Right lobe of liver (tissue), 6 donors: Measurements from ENCODE around the gene PRR19. TPM values are rescaled to one million over a fixed set of nuclear protein-coding genes. Genes with fewer than 3 reads are reported as not detected.

ENCODE experiments used
- ATAC-seq, 4 donors: fragments of 200-7000 bp; cut with Tn5 transposase; one replicate each; pipeline ENCODE4 v1.9.1; 2020; ENCODE audit warnings: mild to moderate bottlenecking in 4 of 4, moderate library complexity in 4 of 4
- DNase-seq, 3 donors: peaks; one replicate each; pipeline ENCODE4 v3.0.0-alpha.2; 2020
- H3K27ac ChIP-seq, 3 donors: fragments of 200-600 bp; one replicate each; pipeline ENCODE4 v1.8.0; 2022
- H3K27me3 ChIP-seq, 2 donors: fragments of 200-600 bp; one replicate each; pipeline ENCODE4 v1.8.0; 2022
- H3K36me3 ChIP-seq, 4 donors: fragments of 200-600 bp; sonication (generic) in 1 of 4; one replicate each; pipeline versions ENCODE4 v1.5.1 to v1.8.0; 2017 to 2022; ENCODE audit warnings: control low read depth in 1 of 4
- H3K4me1 ChIP-seq, 4 donors: fragments of 200-600 bp; sonication (generic) in 1 of 4; one replicate each; pipeline versions ENCODE4 v1.5.1 to v1.8.0; 2017 to 2022; ENCODE audit warnings: control low read depth in 1 of 4
- H3K4me3 ChIP-seq, 3 donors: fragments of 200-600 bp; one replicate each; pipeline ENCODE4 v1.8.0; 2022
- H3K9me3 ChIP-seq, 4 donors: fragments of 200-600 bp; sonication (generic) in 1 of 4; one replicate each; pipeline versions ENCODE4 v1.5.1 to v1.8.0; 2017 to 2022; ENCODE audit warnings: control low read depth in 1 of 4
- CTCF ChIP-seq, 4 donors: fragments of 200-600 bp in 3 of 4; fragments of 450-650 bp in 1 of 4; IDR thresholded peaks; one replicate each; pipeline versions ENCODE4 v1.5.1 to v1.8.0; 2016 to 2022; ENCODE audit warnings: antibody characterized with exemption in 4 of 4, mild to moderate bottlenecking in 2 of 4
- POLR2A ChIP-seq: fragments of 450-650 bp; IDR thresholded peaks from one replicate; pipeline ENCODE4 v1.6.1; 2017; ENCODE audit warnings: antibody characterized with exemption, mild to moderate bottlenecking
- WGBS: methylation state at CpG from one replicate; pipeline ENCODE4 v1.1.6; 2018; ENCODE audit warnings: low coverage, low lambda C conversion rate; ENCODE audit not compliant: insufficient coverage; ENCODE audit errors: missing lambda C conversion rate; 5-methylcytosine and 5-hydroxymethylcytosine counted together
- intact Hi-C, 2 donors: fragments of 100-400 bp; cut with DNase I; formaldehyde crosslinking; loops; one replicate each; pipeline versions ENCODE4 v1.11.2 to v1.14.1; 2022
- microRNA-seq, 2 donors: library from miRNA; unstranded; fragments of <30 nt; microRNA quantifications; one replicate each; pipeline ENCODE4, GENCODE V29; 2019 to 2020
- small RNA-seq, 2 experiments: library from RNA; depleted of rRNA; stranded (forward); fragments of <200 nt; gene quantifications; one replicate each; pipeline ENCODE3, GENCODE V24; 2016
- total RNA-seq, 6 experiments: library from RNA; depleted of rRNA in 2 of 6; stranded (reverse); fragments of >200 nt in 2 of 6; fragmentation: NEBNext Ultra II Directional in 3 of 6; extraction: Animal tissue kit (Norgen Biotek cat#: 25700) in 3 of 6; gene quantifications; one replicate each; pipeline versions ENCODE4 v1.1.0 to v1.2.4, GENCODE V29; 2016 to 2023
- donor health status: DM: no; HTN: yes; CAD: no.
- donor health status: DM: no; HTN: no; CAD: no.
- donor health status: DM: no; HTN: no; CAD: no.
- donor health status: DM: no; HTN: yes; CAD: no.
- donor health status: DM: no; HTN: yes; CAD: no.

The PRR19 gene
- total RNA-seq, 6 experiments from 2014 or later, result 0.18 to 0.74 (median 0.21) TPM

GRCh38 chr19:42353341-42354015 is 51.5 kb downstream of the PRR19 start:
- Histone ChIP-seq H3K27ac (no peak overlapping the region), H3K4me3 (no peak overlapping the region), H3K27me3 (no peaks in the 10 kb centered on the region), H3K9me3 (no peaks in the 10 kb centered on the region), H3K4me1 (no peaks in the 10 kb centered on the region), H3K36me3 (peaks cover 0 to 5% (median 0%) of the 10 kb centered on the region in 4 donors)
- TF ChIP-seq CTCF (IDR thresholded peaks at IDR 0.05) (no peak), POLR2A (no peak)
- DNase-seq (no peak), ATAC-seq (no peak)
- intact Hi-C loops, result no loop called here
- WGBS, result 100% methylated on average over 2 of the region's 29 CpGs

- intact Hi-C loops, result no loop called here
- Histone ChIP-seq H3K9me3 (no peaks in the 10 kb centered on the region), H3K4me1 (no peaks in the 10 kb centered on the region), H3K4me3 (no peak overlapping the region), H3K27ac (no peak overlapping the region), H3K36me3 (peaks cover 0 to 5% (median 0%) of the 10 kb centered on the region in 4 donors), H3K27me3 (no peaks in the 10 kb centered on the region)
- TF ChIP-seq CTCF (IDR thresholded peaks at IDR 0.05) (no peak), POLR2A (no peak)
- DNase-seq (no peak), ATAC-seq (no peak)
- WGBS, result no CpG with 5 or more reads among the region's 12 CpGs
Observed at GRCh38 chr19:42355896-42356295, 54.0 kb downstream of the PRR19 start.

- H3K36me3 ChIP-seq, result peaks cover 0 to 3% (median 0%) of the 10 kb centered on the region in 4 donors
- no peaks in the 10 kb centered on the region for H3K27me3 ChIP-seq
- ATAC-seq, result no peak
- no peak overlapping the region for H3K27ac ChIP-seq
- H3K4me1 ChIP-seq, result no peaks in the 10 kb centered on the region
- H3K4me3 ChIP-seq, result no peak overlapping the region
- WGBS, result 100% methylated on average over 1 of the region's 15 CpGs
- H3K9me3 ChIP-seq, result no peaks in the 10 kb centered on the region
- TF ChIP-seq POLR2A (no peak), CTCF (IDR thresholded peaks at IDR 0.05) (no peak)
- no peak for DNase-seq
- intact Hi-C loops, result no loop called here
Observed at GRCh38 chr19:42356686-42357085, 54.8 kb downstream of the PRR19 start.

GRCh38 chr19:42357290-42357689 is 55.4 kb downstream of the PRR19 start:
- no peak for TF ChIP-seq POLR2A
- TF ChIP-seq CTCF (IDR thresholded peaks at IDR 0.05), result no peak
- H3K4me1 ChIP-seq, result no peaks in the 10 kb centered on the region
- H3K27me3 ChIP-seq, result no peaks in the 10 kb centered on the region
- intact Hi-C loops, result no loop called here
- ATAC-seq (no peak), DNase-seq (peak in 1 of 3 donors; percentile 48)
- WGBS, result no CpG with 5 or more reads among the region's 12 CpGs
- H3K27ac ChIP-seq, result no peak overlapping the region
- H3K9me3 ChIP-seq, result no peaks in the 10 kb centered on the region
- H3K36me3 ChIP-seq, result peaks cover 0 to 2% (median 0%) of the 10 kb centered on the region in 4 donors
- H3K4me3 ChIP-seq, result no peak overlapping the region

Small RNA genes lying within 50 kb of the gene (microRNA-seq; reads per million reads assigned to microRNA genes)
- 0 to 0.29 reads per million in 2 donors for gene MIR8077

Small RNA genes lying within 50 kb of the gene (small RNA-seq; reads per million reads assigned to genes)
- gene MIR8077, result 0 reads per million in 2 experiments

Other genes starting within 250 kb of the PRR19 start
- under 1 TPM in 4 of 6 experiments, not detected in 2; 0.15 to 0.42 (median 0.17) TPM for gene GRIK5, start 231.9 kb upstream of the PRR19 start, total RNA-seq
- 1 to 10 TPM; 4.3 to 5.8 (median 4.7) TPM for gene ZNF574, start 226.0 kb upstream of the PRR19 start, total RNA-seq
- 1 to 10 TPM in 3 of 6 experiments, under 1 TPM in 3; 0.18 to 3.0 (median 1.00) TPM for gene POU2F2, start 169.7 kb upstream of the PRR19 start, total RNA-seq
- gene DEDD2, start 84.5 kb upstream of the PRR19 start, total RNA-seq, result 10 to 100 TPM in 5 of 6 experiments, 1 to 10 TPM in 1; 8.1 to 18.0 (median 15.0) TPM
- gene ZNF526, start 81.8 kb upstream of the PRR19 start, total RNA-seq, result 1 to 10 TPM; 1.9 to 3.9 (median 3.4) TPM
- 10 to 100 TPM; 12.3 to 14.8 (median 13.5) TPM for gene GSK3A, start 59.5 kb upstream of the PRR19 start, total RNA-seq
- gene ERF, start 47.0 kb upstream of the PRR19 start, total RNA-seq, result 10 to 100 TPM; 15.4 to 35.7 (median 30.5) TPM
- gene CIC, start 32.9 kb upstream of the PRR19 start, total RNA-seq, result 10 to 100 TPM; 19.9 to 53.6 (median 35.2) TPM
- gene PAFAH1B3, start 492 bp downstream of the PRR19 start, total RNA-seq, result 10 to 100 TPM in 1 of 6 experiments, 1 to 10 TPM in 5; 1.6 to 10.6 (median 5.0) TPM
- gene TMEM145, start 11.2 kb downstream of the PRR19 start, total RNA-seq, result under 1 TPM in 3 of 6 experiments, not detected in 3; 0.10 to 0.16 (median 0.12) TPM
- 10 to 100 TPM in 1 of 6 experiments, 1 to 10 TPM in 5; 5.5 to 11.0 (median 8.7) TPM for gene MEGF8, start 23.5 kb downstream of the PRR19 start, total RNA-seq
- gene CNFN, start 88.2 kb downstream of the PRR19 start, total RNA-seq, result not detected
- 1 to 10 TPM in 5 of 6 experiments, under 1 TPM in 1; 0.87 to 2.5 (median 1.8) TPM for gene LIPE, start 125.3 kb downstream of the PRR19 start, total RNA-seq
- gene CXCL17, start 140.8 kb downstream of the PRR19 start, total RNA-seq, result under 1 TPM in 1 of 6 experiments, not detected in 5; 0.29 TPM
- gene CEACAM1, start 226.3 kb downstream of the PRR19 start, total RNA-seq, result 10 to 100 TPM; 27.4 to 64.6 (median 45.7) TPM